HCT116 (cell line): ENCODE measurements around the gene C10orf143. TPM values are rescaled to one million over a fixed set of nuclear protein-coding genes. Genes with fewer than 3 reads are reported as not detected.

Experiments
- ATAC-seq: fragments of 200-7000 bp; cut with Tn5 transposase; 2 replicates; pipeline ENCODE4 v1.9.1; 2020; ENCODE audit warnings: mild to moderate bottlenecking, moderate library complexity
- BruUV-seq: library from RNA; stranded (reverse); fragments of 400-500 nt; replicated peaks from 2 replicates; lab custom pipeline; 2021; lab: Mats Ljungman, UMichigan
- CTCF ChIA-PET: fragments of 300-600 bp; sonication (Branson Sonifier 250); formaldehyde crosslinking; loops from one replicate; lab custom pipeline; 2021; ENCODE audit warnings: antibody characterized with exemption; lab: Charles Lee
- POLR2A ChIA-PET: fragments of 300-600, 350-600 bp; sonication (Branson Sonifier 250); formaldehyde crosslinking; loops from one replicate; lab custom pipeline; 2021; ENCODE audit warnings: antibody characterized with exemption; lab: Charles Lee
- RAD21 ChIA-PET, 2 experiments: fragments of 300-600 bp; sonication (Branson Sonifier 250); formaldehyde crosslinking; loops; one replicate each; lab custom pipeline; 2023; ENCODE audit warnings: low total read pairs in 2 of 2; ENCODE audit not compliant: uncharacterized antibody in 2 of 2, unreplicated experiment in 2 of 2, low non-redundant PET in 1 of 2; lab: Charles Lee
- DNase-seq: peaks from one replicate; pipeline ENCODE4 v3.0.0-alpha.2; 2010; ENCODE audit warnings: low read depth, low spot score
- H2AFZ ChIP-seq: fragments of 200-600 bp; shearing (Covaris generic), sonication (generic); 2 replicates; pipeline ENCODE4 v1.6.1; 2017; ENCODE audit warnings: low read depth, mixed run types, mixed read lengths, antibody characterized with exemption, low read length; ENCODE audit not compliant: poor library complexity, severe bottlenecking
- H3K27ac ChIP-seq: 2 replicates; pipeline ENCODE4 v1.5.1; 2012; ENCODE audit warnings: low read depth, low read length
- H3K27me3 ChIP-seq: fragments of 200-600 bp; sonication (generic); 2 replicates; pipeline ENCODE4 v1.6.1; 2016; ENCODE audit warnings: mixed run types, low read length, mixed read lengths; ENCODE audit not compliant: insufficient read depth
- H3K36me3 ChIP-seq, 2 experiments: fragments of 200-500 bp in 1 of 2; fragments of 200-600 bp in 1 of 2; sonication (Bioruptor generic) in 1 of 2; sonication (generic) in 1 of 2; 2 replicates each; pipeline versions ENCODE4 v1.5.1 to v1.6.1; 2014 to 2016; ENCODE audit warnings: low read length in 2 of 2, inconsistent platforms in 1 of 2, mixed read lengths in 1 of 2, mixed run types in 1 of 2; ENCODE audit not compliant: insufficient read depth in 2 of 2, control insufficient read depth in 1 of 2
- H3K4me1 ChIP-seq, 2 experiments: fragments of 200-600 bp in 1 of 2; sonication (generic) in 1 of 2; 2 replicates each; pipeline versions ENCODE4 v1.5.1 to v1.6.1; 2012 to 2017; ENCODE audit warnings: low read length in 2 of 2, inconsistent platforms in 1 of 2, mild to moderate bottlenecking in 1 of 2, mixed read lengths in 1 of 2, mixed run types in 1 of 2, moderate library complexity in 1 of 2; ENCODE audit not compliant: insufficient read depth in 2 of 2, control insufficient read depth in 1 of 2
- H3K4me2 ChIP-seq: fragments of 200-600 bp; sonication (generic); 2 replicates; pipeline ENCODE4 v1.6.1; 2017; ENCODE audit warnings: mixed run types, low read length, mixed read lengths
- H3K4me3 ChIP-seq, 2 experiments: fragments of 200-600 bp in 1 of 2; sonication (generic) in 1 of 2; replicated peaks in 1 of 2; 2 replicates each; pipeline ENCODE4 v1.5.1; 2011 to 2016; ENCODE audit warnings: low read length in 2 of 2, control low read depth in 1 of 2, low read depth in 1 of 2, mild to moderate bottlenecking in 1 of 2, mixed read lengths in 1 of 2, mixed run types in 1 of 2
- H3K79me2 ChIP-seq: fragments of 200-600 bp; sonication (generic); 2 replicates; pipeline ENCODE4 v1.6.1; 2017; ENCODE audit warnings: mild to moderate bottlenecking, mixed run types, low read length, moderate library complexity, mixed read lengths; ENCODE audit not compliant: insufficient read depth
- H3K9ac ChIP-seq: fragments of 200-600 bp; sonication (generic); 2 replicates; pipeline ENCODE4 v1.6.1; 2016; ENCODE audit warnings: low read length, mixed read lengths
- H3K9me2 ChIP-seq: fragments of 200-600 bp; sonication (generic), shearing (Covaris generic); 2 replicates; pipeline ENCODE4 v1.6.1; 2017; ENCODE audit warnings: mixed run types, mild to moderate bottlenecking, moderate library complexity; ENCODE audit not compliant: insufficient read depth
- H3K9me3 ChIP-seq, 2 experiments: fragments of 200-500 bp in 1 of 2; fragments of 200-600 bp in 1 of 2; sonication (Bioruptor generic) in 1 of 2; sonication (generic) in 1 of 2; 2 replicates each; pipeline ENCODE4 v1.6.1; 2014 to 2017; ENCODE audit warnings: low read length in 2 of 2, mixed read lengths in 2 of 2, inconsistent platforms in 1 of 2, low read depth in 1 of 2, mild to moderate bottlenecking in 1 of 2, mixed run types in 1 of 2, moderate library complexity in 1 of 2; ENCODE audit not compliant: control insufficient read depth in 1 of 2, insufficient read depth in 1 of 2
- H4K20me1 ChIP-seq: fragments of 200-600 bp; sonication (generic), shearing (Covaris generic); 2 replicates; pipeline ENCODE4 v1.6.1; 2017; ENCODE audit warnings: mixed run types, mild to moderate bottlenecking, moderate library complexity; ENCODE audit not compliant: insufficient read depth
- POLR2A ChIP-seq: IDR thresholded peaks from 2 replicates; pipeline ENCODE4 v1.7.0; 2011; ENCODE audit warnings: borderline replicate concordance; ENCODE audit not compliant: insufficient read depth, insufficient read length; ENCODE audit errors: extremely low read depth
- RAD21 ChIP-seq: IDR thresholded peaks from 2 replicates; pipeline ENCODE4 v1.6.1; 2012; ENCODE audit warnings: low read depth, mild to moderate bottlenecking
- intact Hi-C: fragments of 100-400 bp; cut with micrococcal nuclease; formaldehyde crosslinking; loops from 2 replicates; pipeline ENCODE4 v1.10.0; 2022
- total RNA-seq: library from RNA; stranded (reverse); gene quantifications from one replicate; pipeline ENCODE4 v1.2.1, GENCODE V29; 2021; ENCODE audit not compliant: unreplicated experiment
- TF ChIP-seq, protein P1 (sequence below), 3 experiments: fragments of 200-600 bp in 1 of 3; sonication (generic) in 1 of 3; IDR thresholded peaks in 2 of 3; conservative IDR thresholded peaks in 1 of 3; 2 replicates each; pipeline ENCODE4 v1.5.1; 2012 to 2017; ENCODE audit warnings: low read depth in 2 of 3, low read length in 2 of 3, antibody characterized with exemption in 1 of 3, borderline replicate concordance in 1 of 3, control low read depth in 1 of 3, mild to moderate bottlenecking in 1 of 3, mixed read lengths in 1 of 3, mixed run types in 1 of 3, moderate library complexity in 1 of 3; ENCODE audit not compliant: insufficient read depth in 1 of 3

C10orf143 gene
- total RNA-seq, 1 experiment from 2014 or later: 0.66 TPM

DNA sequence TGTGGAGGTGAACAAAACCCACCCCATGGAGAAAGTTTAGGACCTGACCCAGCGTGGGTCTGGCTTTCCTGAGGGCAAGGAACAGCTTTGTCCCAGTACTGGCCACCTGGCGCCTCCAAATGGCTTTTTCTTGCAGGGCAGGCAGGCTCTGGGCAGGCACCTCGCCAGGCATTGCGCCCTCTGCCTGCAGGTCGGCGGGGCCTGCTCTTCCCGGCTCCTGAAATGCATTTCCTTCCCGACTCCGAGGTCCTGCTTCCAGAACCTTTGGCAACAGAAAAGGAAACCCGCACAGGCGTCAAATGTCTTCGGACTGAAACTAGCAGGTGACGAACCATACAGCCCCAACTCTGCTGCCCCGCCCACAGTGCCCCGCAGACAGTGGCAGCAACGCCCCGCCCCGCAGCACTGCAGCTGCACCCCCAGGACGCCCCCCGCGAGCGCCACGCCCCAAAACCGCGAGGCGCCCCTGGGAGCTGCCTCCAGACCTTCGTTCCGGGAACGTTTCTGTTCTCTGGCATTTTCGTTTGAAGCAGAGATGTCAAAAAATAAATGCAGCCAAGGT lies 65.5 kb downstream of the C10orf143 start:
- H3K9me2 ChIP-seq: no peaks in the 10 kb centered on the region
- DNase-seq: peak; percentile 18
- peak; percentile 91 for ATAC-seq
- ChIA-PET RAD21 (no interaction called here), POLR2A (no interaction called here), CTCF (no interaction called here)
- H3K4me2 ChIP-seq: peak overlapping the region; percentile 14; the same call in 1 of the 2 replicates
- H3K9ac ChIP-seq: no peak overlapping the region
- H3K4me1 ChIP-seq: no peaks in the 10 kb centered on the region
- no peaks in the 10 kb centered on the region for H3K9me3 ChIP-seq
- H2AFZ ChIP-seq: no peak overlapping the region
- no peaks in the 10 kb centered on the region for H3K27me3 ChIP-seq
- no peak overlapping the region for H3K4me3 ChIP-seq
- no TSS peak for BruUV-seq
- H3K27ac ChIP-seq: no peak overlapping the region
- intact Hi-C loops: loop anchor here (5.0 kb wide), 1 partner anchor 1013 kb away; no protein-coding TSS in a partner anchor
- no peaks in the 10 kb centered on the region for H3K79me2 ChIP-seq
- no peaks in the 10 kb centered on the region for H4K20me1 ChIP-seq
- peak; percentile 52 for TF ChIP-seq RAD21
- TF ChIP-seq, protein P1, sequence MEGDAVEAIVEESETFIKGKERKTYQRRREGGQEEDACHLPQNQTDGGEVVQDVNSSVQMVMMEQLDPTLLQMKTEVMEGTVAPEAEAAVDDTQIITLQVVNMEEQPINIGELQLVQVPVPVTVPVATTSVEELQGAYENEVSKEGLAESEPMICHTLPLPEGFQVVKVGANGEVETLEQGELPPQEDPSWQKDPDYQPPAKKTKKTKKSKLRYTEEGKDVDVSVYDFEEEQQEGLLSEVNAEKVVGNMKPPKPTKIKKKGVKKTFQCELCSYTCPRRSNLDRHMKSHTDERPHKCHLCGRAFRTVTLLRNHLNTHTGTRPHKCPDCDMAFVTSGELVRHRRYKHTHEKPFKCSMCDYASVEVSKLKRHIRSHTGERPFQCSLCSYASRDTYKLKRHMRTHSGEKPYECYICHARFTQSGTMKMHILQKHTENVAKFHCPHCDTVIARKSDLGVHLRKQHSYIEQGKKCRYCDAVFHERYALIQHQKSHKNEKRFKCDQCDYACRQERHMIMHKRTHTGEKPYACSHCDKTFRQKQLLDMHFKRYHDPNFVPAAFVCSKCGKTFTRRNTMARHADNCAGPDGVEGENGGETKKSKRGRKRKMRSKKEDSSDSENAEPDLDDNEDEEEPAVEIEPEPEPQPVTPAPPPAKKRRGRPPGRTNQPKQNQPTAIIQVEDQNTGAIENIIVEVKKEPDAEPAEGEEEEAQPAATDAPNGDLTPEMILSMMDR (IDR thresholded peaks at IDR 0.05 in 2 of 3, conservative IDR thresholded peaks at IDR 0.05 in 1 of 3; ENCODE audit: borderline replicate concordance in 1 of 3, insufficient read depth in 1 of 3, low read depth in 2 of 3, low read length in 2 of 3): peak; percentile 65 to 94 (median 69)
- no peak for TF ChIP-seq POLR2A
- no peaks in the 10 kb centered on the region for H3K36me3 ChIP-seq
